K562 (cell line): ENCODE results near the gene ERC2. TPM values are rescaled to one million over a fixed set of nuclear protein-coding genes. Genes with fewer than 3 reads are reported as not detected.

ENCODE experiments used
- ATAC-seq: fragments of 200-7000 bp; cut with Tn5 transposase; 3 replicates; pipeline ENCODE4 v1.9.1; 2020; ENCODE audit warnings: moderate library complexity
- BruUV-seq: library from RNA; stranded (reverse); fragments of 400-500 nt; replicated peaks from 2 replicates; lab custom pipeline; 2021; lab: Mats Ljungman, UMichigan
- CTCF ChIA-PET: fragments of 300-600 bp; formaldehyde crosslinking; extraction: SDS; loops from one replicate; lab custom pipeline; 2021; ENCODE audit warnings: low intra/inter-chr PET ratio; lab: Yijun Ruan, JAX
- POLR2A ChIA-PET: fragments of 300-600, 350-650 bp; sonication (Branson Sonifier 250); formaldehyde crosslinking; extraction: SDS; loops from one replicate; lab custom pipeline; 2021; ENCODE audit warnings: antibody characterized with exemption, inconsistent platforms; lab: Yijun Ruan, JAX
- DNase-seq, 4 experiments: peaks; one replicate each; pipeline versions ENCODE4 v3.0.0 to v3.0.0-alpha.2; 2011 to 2018; ENCODE audit warnings: low spot score in 3 of 4, mixed read lengths in 3 of 4; ENCODE audit errors: extremely low read depth in 1 of 4
- FAIRE-seq: peaks from 2 replicates; lab custom pipeline; 2011; peaks lifted over from hg19 to GRCh38; lab: Jason Lieb, UNC
- H2AFZ ChIP-seq: 2 replicates; pipeline ENCODE4 v1.6.0; 2011; ENCODE audit warnings: low read depth, low read length, control low read depth, inconsistent platforms
- H3K27ac ChIP-seq: fragments of 200-600 bp; 3 replicates; pipeline ENCODE4 v1.8.0; 2011; ENCODE audit warnings: low read depth, mild to moderate bottlenecking, control low read depth, inconsistent platforms, low read length, moderate library complexity, mixed read lengths; ENCODE audit errors: extremely low read depth
- H3K27me3 ChIP-seq, 2 experiments: fragments of 300-600 bp in 1 of 2; 2 replicates in 1 of 2; 3 replicates in 1 of 2; pipeline versions ENCODE4 v1.6.0 to v1.8.0; 2011; ENCODE audit warnings: inconsistent platforms in 2 of 2, low read length in 2 of 2, mild to moderate bottlenecking in 1 of 2, mixed read lengths in 1 of 2, moderate library complexity in 1 of 2; ENCODE audit not compliant: control insufficient read depth in 2 of 2, insufficient read depth in 2 of 2
- H3K36me3 ChIP-seq: fragments of 300-600 bp; 3 replicates; pipeline ENCODE4 v1.8.0; 2011; ENCODE audit warnings: mild to moderate bottlenecking, low read length, inconsistent platforms; ENCODE audit not compliant: control insufficient read depth, insufficient read depth
- H3K4me1 ChIP-seq, 2 experiments: fragments of 200-600 bp in 1 of 2; replicated peaks in 1 of 2; 2 replicates in 1 of 2; 3 replicates in 1 of 2; pipeline versions ENCODE4 v1.5.1 to v1.8.0; 2011; ENCODE audit warnings: inconsistent platforms in 2 of 2, low read length in 2 of 2, mild to moderate bottlenecking in 1 of 2, mixed read lengths in 1 of 2, moderate library complexity in 1 of 2; ENCODE audit not compliant: control insufficient read depth in 2 of 2, insufficient read depth in 2 of 2
- H3K4me2 ChIP-seq: 2 replicates; pipeline ENCODE4 v1.6.1; 2011; ENCODE audit warnings: low read length, control low read depth, inconsistent platforms, mixed read lengths; ENCODE audit not compliant: insufficient read depth
- H3K4me3 ChIP-seq: fragments of 200-600 bp; sonication (generic), shearing (Covaris generic); 2 replicates; pipeline ENCODE4 v1.5.1; 2016; ENCODE audit warnings: control low read depth, inconsistent platforms
- H3K79me2 ChIP-seq: fragments of 200-600 bp; 3 replicates; pipeline ENCODE4 v1.8.0; 2011; ENCODE audit warnings: low read length, inconsistent platforms; ENCODE audit not compliant: control insufficient read depth, insufficient read depth
- H3K9ac ChIP-seq, 2 experiments: 2 replicates each; pipeline versions ENCODE4 v1.6.0 to v1.6.1; 2011; ENCODE audit warnings: low read depth in 2 of 2, low read length in 2 of 2, control low read depth in 1 of 2, inconsistent platforms in 1 of 2, mild to moderate bottlenecking in 1 of 2, mixed read lengths in 1 of 2; ENCODE audit not compliant: insufficient read depth in 1 of 2
- H3K9me1 ChIP-seq: one replicate; pipeline ENCODE4 v1.6.0; 2011; ENCODE audit warnings: inconsistent platforms, mild to moderate bottlenecking, low read length, moderate library complexity; ENCODE audit not compliant: control insufficient read depth, insufficient read depth
- H3K9me3 ChIP-seq: replicated peaks from 2 replicates; pipeline ENCODE4 v1.5.1; 2011; ENCODE audit warnings: low read depth, low read length, inconsistent platforms; ENCODE audit not compliant: control insufficient read depth, insufficient read depth
- H4K20me1 ChIP-seq: replicated peaks from 2 replicates; pipeline ENCODE4 v1.6.1; 2011; ENCODE audit warnings: low read length, inconsistent platforms, mixed read lengths; ENCODE audit not compliant: control insufficient read depth, insufficient read depth
- CBFA2T2 ChIP-seq: fragments of 450-650 bp; conservative IDR thresholded peaks from 2 replicates; pipeline ENCODE4 v1.6.1; 2017; ENCODE audit warnings: mild to moderate bottlenecking
- CHD2 ChIP-seq: IDR thresholded peaks from 2 replicates; pipeline ENCODE4 v1.6.1; 2011; ENCODE audit warnings: low read depth, low read length
- ETS2 ChIP-seq: IDR thresholded peaks from 2 replicates; pipeline ENCODE4 v1.6.1; 2016; ENCODE audit warnings: borderline replicate concordance, missing genetic modification characterization, mild to moderate bottlenecking, moderate library complexity, missing compliant biosample characterization; ENCODE audit not compliant: poor library complexity, severe bottlenecking
- KDM5B ChIP-seq: fragments of 200-600 bp; sonication (generic); IDR thresholded peaks from 2 replicates; pipeline ENCODE4 v1.6.1; 2012; ENCODE audit warnings: low read depth, mild to moderate bottlenecking, moderate library complexity, low read length, control low read depth, inconsistent platforms; ENCODE audit not compliant: insufficient replicate concordance
- KLF1 ChIP-seq: fragments of 450-650 bp; IDR thresholded peaks from 2 replicates; pipeline ENCODE4 v1.6.1; 2016; ENCODE audit warnings: missing genetic modification characterization, missing compliant biosample characterization
- NCOA6 ChIP-seq: fragments of 450-650 bp; IDR thresholded peaks from 2 replicates; pipeline ENCODE4 v1.6.1; 2017; ENCODE audit warnings: mild to moderate bottlenecking
- NFIC ChIP-seq: fragments of 450-650 bp; IDR thresholded peaks from 2 replicates; pipeline ENCODE4 v1.6.1; 2017; ENCODE audit warnings: mild to moderate bottlenecking, inconsistent platforms
- POLR2G ChIP-seq: fragments of 200-400 bp; formaldehyde crosslinking; IDR thresholded peaks from 2 replicates; pipeline ENCODE4 v1.6.1; 2017; ENCODE audit warnings: low read depth, mild to moderate bottlenecking, antibody characterized with exemption, low read length, moderate library complexity
- SMAD4 ChIP-seq: fragments of 250-450 bp; sonication (Bioruptor Pico); conservative IDR thresholded peaks from 2 replicates; pipeline ENCODE4 v1.8.0; 2021; ENCODE audit warnings: inconsistent platforms, mild to moderate bottlenecking, moderate library complexity
- TAF7 ChIP-seq: fragments of 450-650 bp; IDR thresholded peaks from 2 replicates; pipeline ENCODE4 v1.6.1; 2016; ENCODE audit warnings: missing genetic modification characterization, missing compliant biosample characterization
- ZFP1 ChIP-seq: fragments of 450-650 bp; formaldehyde crosslinking; IDR thresholded peaks from 2 replicates; pipeline ENCODE4 v1.4.0; 2020; ENCODE audit warnings: mild to moderate bottlenecking, mixed read lengths
- ZNF584 ChIP-seq: fragments of 200-800 bp; sonication (Bioruptor generic); IDR thresholded peaks from 2 replicates; pipeline ENCODE4 v1.6.1; 2016; ENCODE audit warnings: low read depth, mild to moderate bottlenecking, missing genetic modification characterization, missing compliant biosample characterization
- ZNF668 ChIP-seq: fragments of 250-450 bp; sonication (Bioruptor Pico); IDR thresholded peaks from 2 replicates; pipeline ENCODE4 v1.8.0; 2022; ENCODE audit warnings: mild to moderate bottlenecking, inconsistent platforms
- ZNF77 ChIP-seq: fragments of 250-450 bp; sonication (Bioruptor Pico); IDR thresholded peaks from 2 replicates; pipeline ENCODE4 v1.5.0; 2020
- whole genome bisulfite sequencing: fragments of 100-300 bp; shearing (Covaris generic); methylation state at CpG from one replicate; pipeline ENCODE4 v1.1.6; 2016; ENCODE audit warnings: low coverage, mixed read lengths; ENCODE audit not compliant: insufficient coverage; ENCODE audit errors: missing lambda C conversion rate; 5-methylcytosine and 5-hydroxymethylcytosine counted together
- in situ Hi-C: fragments of 300-500 bp; cut with MboI; formaldehyde crosslinking; loops from 4 replicates; pipeline ENCODE4 v1.15.0; 2018; ENCODE audit warnings: inconsistent platforms, mixed read lengths
- intact Hi-C: fragments of 100-400 bp; cut with micrococcal nuclease; formaldehyde crosslinking; loops from 2 replicates; pipeline ENCODE4 v1.14.2; 2022
- polyA plus RNA-seq, 8 experiments: library from polyadenylated mRNA; depleted of rRNA in 4 of 8; stranded (reverse) in 5 of 8; unstranded in 3 of 8; fragments of >200 nt; fragmentation: Nextera tagmentation in 2 of 8; fragmentation: Illumina TruSeq in 1 of 8; extraction: Ambion mirVana in 2 of 8; extraction: Trizol in 1 of 8; gene quantifications; 2 replicates each; pipeline versions ENCODE4 v1.2.1 to v1.2.3, GENCODE V29; 2011 to 2014; ENCODE audit warnings: inconsistent platforms in 1 of 8, missing spikeins in 1 of 8
- total RNA-seq, 7 experiments: library from RNA; depleted of rRNA in 6 of 7; stranded (reverse); fragments of >200 nt in 6 of 7; fragmentation: Illumina TruSeq in 2 of 7; extraction: Trizol in 2 of 7; gene quantifications; 2 replicates each; pipeline versions ENCODE4 v1.2.1 to v1.2.3, GENCODE V29; 2011 to 2021; ENCODE audit warnings: low replicate concordance in 1 of 7
- TF ChIP-seq, protein P1 (sequence below): fragments of 200-800 bp; sonication (Bioruptor generic); IDR thresholded peaks from 2 replicates; pipeline ENCODE4 v1.6.1; 2017; ENCODE audit warnings: missing genetic modification characterization, missing compliant biosample characterization
- TF ChIP-seq, protein P2 (sequence below): fragments of 250-450 bp; sonication (Bioruptor Pico); IDR thresholded peaks from 2 replicates; pipeline ENCODE4 v1.4.0; 2020
- TF ChIP-seq, protein P3 (sequence below): fragments of 450-650 bp; IDR thresholded peaks from one replicate; pipeline ENCODE4 v1.6.1; 2018; ENCODE audit warnings: mild to moderate bottlenecking, moderate library complexity; ENCODE audit not compliant: partially characterized antibody
- TF ChIP-seq, protein P4 (sequence below): fragments of 250-450 bp; sonication (Bioruptor Pico); IDR thresholded peaks from 2 replicates; pipeline ENCODE4 v1.8.0; 2022; ENCODE audit warnings: moderate library complexity, mild to moderate bottlenecking, inconsistent platforms

The ERC2 gene
- total and polyA plus RNA-seq, 9 of the 15 experiments (the other 6 are each of a cell fraction or from before 2014, with no cell fraction given): 0.04 to 0.18 (median 0.07) TPM; not detected in 2

DNA sequence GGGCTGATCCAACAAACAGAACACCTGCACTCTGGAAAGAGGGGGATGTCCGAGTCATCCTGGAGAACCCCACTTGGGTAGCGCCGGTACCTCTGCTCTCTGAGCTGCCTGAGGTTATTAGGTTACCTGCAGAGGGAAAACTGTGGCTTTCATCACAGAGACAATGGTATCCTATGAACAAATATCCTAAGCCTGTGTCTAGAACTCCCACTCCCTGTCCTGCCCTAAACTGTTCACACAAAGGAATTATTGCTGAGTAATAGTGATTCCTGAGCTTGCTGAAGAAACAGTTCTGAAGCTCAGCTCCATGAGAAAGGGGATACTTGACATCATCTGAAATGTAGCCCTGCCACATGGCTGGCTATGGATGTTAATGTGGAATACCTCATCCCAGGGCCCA lies 949.2 kb downstream of the ERC2 start (continued):
- TF ChIP-seq ZNF77: no peak
- no peak for TF ChIP-seq SMAD4
- TF ChIP-seq TAF7 (tag): no peak
- TF ChIP-seq CHD2: no peak
- TF ChIP-seq, protein P1, sequence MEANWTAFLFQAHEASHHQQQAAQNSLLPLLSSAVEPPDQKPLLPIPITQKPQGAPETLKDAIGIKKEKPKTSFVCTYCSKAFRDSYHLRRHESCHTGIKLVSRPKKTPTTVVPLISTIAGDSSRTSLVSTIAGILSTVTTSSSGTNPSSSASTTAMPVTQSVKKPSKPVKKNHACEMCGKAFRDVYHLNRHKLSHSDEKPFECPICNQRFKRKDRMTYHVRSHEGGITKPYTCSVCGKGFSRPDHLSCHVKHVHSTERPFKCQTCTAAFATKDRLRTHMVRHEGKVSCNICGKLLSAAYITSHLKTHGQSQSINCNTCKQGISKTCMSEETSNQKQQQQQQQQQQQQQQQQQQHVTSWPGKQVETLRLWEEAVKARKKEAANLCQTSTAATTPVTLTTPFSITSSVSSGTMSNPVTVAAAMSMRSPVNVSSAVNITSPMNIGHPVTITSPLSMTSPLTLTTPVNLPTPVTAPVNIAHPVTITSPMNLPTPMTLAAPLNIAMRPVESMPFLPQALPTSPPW: no peak
- no peak for TF ChIP-seq ZNF668 (CRISPR knock-in tag)
- TF ChIP-seq, protein P2, sequence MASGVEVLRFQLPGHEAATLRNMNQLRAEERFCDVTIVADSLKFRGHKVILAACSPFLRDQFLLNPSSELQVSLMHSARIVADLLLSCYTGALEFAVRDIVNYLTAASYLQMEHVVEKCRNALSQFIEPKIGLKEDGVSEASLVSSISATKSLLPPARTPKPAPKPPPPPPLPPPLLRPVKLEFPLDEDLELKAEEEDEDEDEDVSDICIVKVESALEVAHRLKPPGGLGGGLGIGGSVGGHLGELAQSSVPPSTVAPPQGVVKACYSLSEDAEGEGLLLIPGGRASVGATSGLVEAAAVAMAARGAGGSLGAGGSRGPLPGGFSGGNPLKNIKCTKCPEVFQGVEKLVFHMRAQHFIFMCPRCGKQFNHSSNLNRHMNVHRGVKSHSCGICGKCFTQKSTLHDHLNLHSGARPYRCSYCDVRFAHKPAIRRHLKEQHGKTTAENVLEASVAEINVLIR (CRISPR knock-in tag): no peak
- TF ChIP-seq ZNF584: no peak
- no peak for TF ChIP-seq CBFA2T2
- no peak for TF ChIP-seq ZFP1

DNA sequence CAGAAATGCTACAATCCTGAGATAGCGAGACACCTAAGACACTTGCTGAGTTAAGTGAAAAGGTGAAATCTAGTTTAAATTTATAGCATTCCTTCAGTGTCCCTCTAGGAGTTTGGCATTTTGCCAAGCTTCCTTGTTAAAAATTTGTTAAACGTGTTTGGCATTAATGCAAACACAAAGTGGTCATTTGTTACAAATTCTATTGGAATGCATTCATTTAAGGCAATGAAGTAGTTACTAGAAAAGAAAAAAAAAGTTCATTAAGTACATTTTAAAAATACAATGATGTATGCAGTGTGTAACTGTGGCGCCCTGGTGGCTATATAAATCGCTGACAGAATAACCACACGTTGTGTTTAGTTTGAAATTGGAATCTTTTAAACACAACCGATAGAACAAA lies 949.8 kb downstream of the ERC2 start:
- ChIA-PET POLR2A (no interaction called here), CTCF (no interaction called here)
- Histone ChIP-seq H3K4me3 (no peak overlapping the region), H3K9me3 (no peaks in the 10 kb centered on the region), H3K4me1 (no peaks in the 10 kb centered on the region), H3K4me2 (no peak overlapping the region), H3K27ac (no peak overlapping the region), H3K79me2 (no peaks in the 10 kb centered on the region), H4K20me1 (no peaks in the 10 kb centered on the region), H2AFZ (no peak overlapping the region), H3K9me1 (no peaks in the 10 kb centered on the region), H3K27me3 (no peaks in the 10 kb centered on the region), H3K36me3 (no peaks in the 10 kb centered on the region), H3K9ac (no peak overlapping the region)
- intact Hi-C loops (no loop called here), in situ Hi-C loops (no loop called here)
- BruUV-seq: no TSS peak
- ATAC-seq (no peak), FAIRE-seq (no peak), DNase-seq (peak in 1 of 4 experiments; percentile 10)
- WGBS: 3% methylated on average over 6 of the region's 6 CpGs
- no peak for TF ChIP-seq POLR2G
- TF ChIP-seq, protein P3, sequence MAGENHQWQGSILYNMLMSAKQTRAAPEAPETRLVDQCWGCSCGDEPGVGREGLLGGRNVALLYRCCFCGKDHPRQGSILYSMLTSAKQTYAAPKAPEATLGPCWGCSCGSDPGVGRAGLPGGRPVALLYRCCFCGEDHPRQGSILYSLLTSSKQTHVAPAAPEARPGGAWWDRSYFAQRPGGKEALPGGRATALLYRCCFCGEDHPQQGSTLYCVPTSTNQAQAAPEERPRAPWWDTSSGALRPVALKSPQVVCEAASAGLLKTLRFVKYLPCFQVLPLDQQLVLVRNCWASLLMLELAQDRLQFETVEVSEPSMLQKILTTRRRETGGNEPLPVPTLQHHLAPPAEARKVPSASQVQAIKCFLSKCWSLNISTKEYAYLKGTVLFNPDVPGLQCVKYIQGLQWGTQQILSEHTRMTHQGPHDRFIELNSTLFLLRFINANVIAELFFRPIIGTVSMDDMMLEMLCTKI: no peak
- TF ChIP-seq KDM5B: no peak
- no peak for TF ChIP-seq ETS2 (tag)
- TF ChIP-seq NFIC: peak; percentile 91
- no peak for TF ChIP-seq NCOA6
- TF ChIP-seq, protein P4, sequence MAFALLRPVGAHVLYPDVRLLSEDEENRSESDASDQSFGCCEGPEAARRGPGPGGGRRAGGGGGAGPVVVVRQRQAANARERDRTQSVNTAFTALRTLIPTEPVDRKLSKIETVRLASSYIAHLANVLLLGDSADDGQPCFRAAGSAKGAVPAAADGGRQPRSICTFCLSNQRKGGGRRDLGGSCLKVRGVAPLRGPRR (CRISPR knock-in tag): no peak
- no peak for TF ChIP-seq KLF1 (tag)
